HL-60 (cell line): ENCODE results near the gene RPS19BP1.
A peak's percentile ranks its signal among the peaks of the same experiment; 100 is the strongest.

Experiments used
- DNase-seq, 2 experiments: peaks; one replicate each; pipeline ENCODE4 v3.0.0-alpha.2; 2010 to 2020; ENCODE audit warnings: low read depth in 1 of 2, low spot score in 1 of 2
- H3K27ac ChIP-seq: fragments of 250-450 bp; sonication (Bioruptor Pico); replicated peaks from 2 replicates; pipeline ENCODE4 v1.5.1; 2020; ENCODE audit warnings: mild to moderate bottlenecking, moderate library complexity
- H3K27me3 ChIP-seq: fragments of 250-450 bp; sonication (Bioruptor Pico); 2 replicates; pipeline ENCODE4 v1.5.1; 2021; ENCODE audit warnings: mild to moderate bottlenecking, moderate library complexity; ENCODE audit not compliant: insufficient read depth, poor library complexity, severe bottlenecking
- H3K4me3 ChIP-seq: replicated peaks from 2 replicates; pipeline ENCODE4 v1.5.1; 2011; ENCODE audit warnings: mild to moderate bottlenecking, control low read depth, low read length; ENCODE audit not compliant: insufficient read depth
- CTCF ChIP-seq: IDR thresholded peaks from one replicate; pipeline ENCODE4 v1.5.1; 2011; ENCODE audit warnings: low read length, control low read depth, inconsistent platforms; ENCODE audit not compliant: insufficient read depth
- GABPA ChIP-seq: IDR thresholded peaks from 2 replicates; pipeline ENCODE4 v1.6.1; 2012; ENCODE audit warnings: low read depth
- POLR2AphosphoS5 ChIP-seq: IDR thresholded peaks from 2 replicates; pipeline ENCODE4 v1.6.1; 2012; ENCODE audit warnings: low read depth
- REST ChIP-seq: IDR thresholded peaks from 2 replicates; pipeline ENCODE4 v1.6.1; 2012; ENCODE audit warnings: low read depth; ENCODE audit not compliant: insufficient replicate concordance
- SPI1 ChIP-seq: IDR thresholded peaks from 2 replicates; pipeline ENCODE4 v1.6.1; 2012; ENCODE audit warnings: low read depth, mild to moderate bottlenecking, borderline replicate concordance

The RPS19BP1 gene

GRCh38 chr22:39490135-39490798 is 42.3 kb downstream of the RPS19BP1 start:
- Histone ChIP-seq H3K27me3 (no peaks in the 10 kb centered on the region), H3K4me3 (peak overlapping the region; percentile 2; the same call in 1 of the 2 replicates), H3K27ac (no peak overlapping the region)
- no peak for TF ChIP-seq REST
- TF ChIP-seq SPI1: no peak
- no peak for TF ChIP-seq GABPA
- no peak for TF ChIP-seq CTCF
- no peak for TF ChIP-seq POLR2AphosphoS5
- peak; percentile 63 to 92 for DNase-seq

GRCh38 chr22:39489094-39490068 is 43.2 kb downstream of the RPS19BP1 start:
- Histone ChIP-seq H3K27ac (peak overlapping the region; percentile 9; the same call in 1 of the 2 replicates), H3K4me3 (no peak overlapping the region)

More at GRCh38 chr22:39489094-39490068, 43.2 kb downstream of the RPS19BP1 start:
- no peaks in the 10 kb centered on the region for H3K27me3 ChIP-seq
- peak in 1 of 2 experiments; percentile 15 for DNase-seq
- TF ChIP-seq REST (no peak), CTCF (no peak), GABPA (no peak), POLR2AphosphoS5 (no peak), SPI1 (no peak)
